HCT116 (cell line): ENCODE data around the gene ASAP3.

Experiments used
- MAX ChIP-seq: IDR thresholded peaks from 2 replicates; pipeline ENCODE4 v1.6.1; 2012
- POLR2A ChIP-seq: IDR thresholded peaks from 2 replicates; pipeline ENCODE4 v1.7.0; 2011; ENCODE audit warnings: borderline replicate concordance; ENCODE audit not compliant: insufficient read depth, insufficient read length; ENCODE audit errors: extremely low read depth
- YY1 ChIP-seq: IDR thresholded peaks from 2 replicates; pipeline ENCODE4 v1.6.1; 2011; ENCODE audit warnings: low read length, low read depth, moderate library complexity, mild to moderate bottlenecking; ENCODE audit not compliant: insufficient replicate concordance; ENCODE audit errors: extremely low read depth

- TF ChIP-seq POLR2A (no peak), YY1 (no peak), MAX (no peak)
Observed at GRCh38 chr1:23533246-23534023, 49.5 kb upstream of the ASAP3 start.
